Transverse colon (tissue), 4 donors: ENCODE measurements around the gene VRTN.

Experiments used
- EP300 ChIP-seq: sonication (generic); formaldehyde crosslinking; IDR thresholded peaks from one replicate; pipeline ENCODE4 v1.6.1; 2017; ENCODE audit warnings: antibody characterized with exemption, low read depth
- POLR2AphosphoS5 ChIP-seq, 3 donors: sonication (generic); formaldehyde crosslinking; IDR thresholded peaks; one replicate each; pipeline ENCODE4 v1.6.1; 2016; ENCODE audit warnings: antibody characterized with exemption in 3 of 3
- TF ChIP-seq, protein P1 (sequence below), 5 experiments: fragments of 200-600 bp in 3 of 5; fragments of 450-650 bp in 2 of 5; sonication (generic) in 3 of 5; IDR thresholded peaks; 1 replicate in 2 of 5; 2 replicates in 3 of 5; pipeline ENCODE4 v1.5.1; 2016 to 2017; ENCODE audit warnings: antibody characterized with exemption in 5 of 5, inconsistent platforms in 3 of 5, mild to moderate bottlenecking in 2 of 5, moderate library complexity in 1 of 5

DNA sequence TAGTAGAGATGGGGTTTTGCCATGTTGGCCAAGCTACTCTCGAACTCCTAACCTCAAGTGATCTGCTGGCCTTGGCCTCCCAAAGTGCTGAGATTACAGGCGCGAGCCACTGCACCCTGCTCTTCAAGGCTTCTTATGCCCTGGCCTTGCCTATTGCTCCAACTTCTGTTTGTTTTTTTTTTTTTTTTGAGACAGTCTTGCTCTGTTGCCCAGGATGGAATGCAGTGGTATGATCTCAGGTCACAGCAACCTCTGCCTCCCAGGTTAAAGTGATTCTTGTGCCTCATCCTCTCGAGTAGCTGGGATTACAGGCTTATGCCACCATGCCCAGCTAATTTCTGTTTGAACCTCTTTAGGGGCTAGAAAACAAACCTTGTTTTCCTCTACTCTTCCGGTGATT is 39.6 kb upstream of the VRTN start:
- TF ChIP-seq EP300 (no peak), POLR2AphosphoS5 (IDR thresholded peaks at IDR 0.05) (no peak)
- TF ChIP-seq, protein P1, sequence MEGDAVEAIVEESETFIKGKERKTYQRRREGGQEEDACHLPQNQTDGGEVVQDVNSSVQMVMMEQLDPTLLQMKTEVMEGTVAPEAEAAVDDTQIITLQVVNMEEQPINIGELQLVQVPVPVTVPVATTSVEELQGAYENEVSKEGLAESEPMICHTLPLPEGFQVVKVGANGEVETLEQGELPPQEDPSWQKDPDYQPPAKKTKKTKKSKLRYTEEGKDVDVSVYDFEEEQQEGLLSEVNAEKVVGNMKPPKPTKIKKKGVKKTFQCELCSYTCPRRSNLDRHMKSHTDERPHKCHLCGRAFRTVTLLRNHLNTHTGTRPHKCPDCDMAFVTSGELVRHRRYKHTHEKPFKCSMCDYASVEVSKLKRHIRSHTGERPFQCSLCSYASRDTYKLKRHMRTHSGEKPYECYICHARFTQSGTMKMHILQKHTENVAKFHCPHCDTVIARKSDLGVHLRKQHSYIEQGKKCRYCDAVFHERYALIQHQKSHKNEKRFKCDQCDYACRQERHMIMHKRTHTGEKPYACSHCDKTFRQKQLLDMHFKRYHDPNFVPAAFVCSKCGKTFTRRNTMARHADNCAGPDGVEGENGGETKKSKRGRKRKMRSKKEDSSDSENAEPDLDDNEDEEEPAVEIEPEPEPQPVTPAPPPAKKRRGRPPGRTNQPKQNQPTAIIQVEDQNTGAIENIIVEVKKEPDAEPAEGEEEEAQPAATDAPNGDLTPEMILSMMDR (IDR thresholded peaks at IDR 0.05): no peak
